Endodermal cell (in vitro differentiated cells): ENCODE measurements around the gene ROBO1. TPM values are rescaled to one million over a fixed set of nuclear protein-coding genes. Genes with fewer than 3 reads are reported as not detected.

Experiments used
- DNase-seq: peaks from one replicate; pipeline ENCODE4 v3.0.0-alpha.2; 2017
- H3K27ac ChIP-seq: 2 replicates; pipeline ENCODE4 v1.5.1; 2013; ENCODE audit warnings: mild to moderate bottlenecking, low read depth, low read length, moderate library complexity
- H3K27me3 ChIP-seq: 2 replicates; pipeline ENCODE4 v1.6.1; 2013; ENCODE audit warnings: mild to moderate bottlenecking, low read length, moderate library complexity; ENCODE audit not compliant: insufficient read depth, control insufficient read depth, poor library complexity, severe bottlenecking
- H3K36me3 ChIP-seq: 2 replicates; pipeline ENCODE4 v1.7.0; 2013; ENCODE audit warnings: mild to moderate bottlenecking, low read length, moderate library complexity; ENCODE audit not compliant: control insufficient read depth, insufficient read depth
- H3K4me1 ChIP-seq: one replicate; pipeline ENCODE4 v1.7.0; 2013; ENCODE audit warnings: low read length; ENCODE audit not compliant: control insufficient read depth, insufficient read depth
- H3K4me3 ChIP-seq: 2 replicates; pipeline ENCODE4 v1.5.1; 2013; ENCODE audit warnings: mild to moderate bottlenecking, low read length, moderate library complexity
- H3K9ac ChIP-seq: 2 replicates; pipeline ENCODE4 v1.6.1; 2013; ENCODE audit warnings: mild to moderate bottlenecking, low read length, moderate library complexity; ENCODE audit not compliant: poor library complexity, severe bottlenecking; ENCODE audit errors: extremely low read depth
- H3K9me3 ChIP-seq: 2 replicates; pipeline ENCODE4 v1.6.1; 2013; ENCODE audit warnings: mild to moderate bottlenecking, low read length, moderate library complexity; ENCODE audit not compliant: control insufficient read depth
- H3K27ac Mint-ChIP-seq: 2 replicates; pipeline ENCODE4 v1.8.0; 2020; ENCODE audit warnings: mixed read lengths
- H3K27me3 Mint-ChIP-seq: 2 replicates; pipeline ENCODE4 v1.8.0; 2021; ENCODE audit warnings: mild to moderate bottlenecking, mixed read lengths; ENCODE audit not compliant: insufficient read depth
- H3K36me3 Mint-ChIP-seq: 2 replicates; pipeline ENCODE4 v1.8.0; 2020; ENCODE audit warnings: low read depth, mixed read lengths
- H3K4me1 Mint-ChIP-seq: 2 replicates; pipeline ENCODE4 v1.8.0; 2020; ENCODE audit warnings: mixed read lengths
- H3K4me3 Mint-ChIP-seq: 2 replicates; pipeline ENCODE4 v1.8.0; 2020; ENCODE audit warnings: mild to moderate bottlenecking, moderate library complexity, mixed read lengths
- H3K9me3 Mint-ChIP-seq: 2 replicates; pipeline ENCODE4 v1.8.0; 2020; ENCODE audit warnings: mild to moderate bottlenecking, mixed read lengths
- WGBS, 2 experiments: methylation state at CpG; one replicate each; pipeline versions ENCODE4 v1.1.5 to v1.1.7; 2013; ENCODE audit warnings: missing lambda C conversion rate in 2 of 2, mixed read lengths in 1 of 2; ENCODE audit not compliant: insufficient coverage in 1 of 2, insufficient read length in 1 of 2; 5-methylcytosine and 5-hydroxymethylcytosine counted together
- total RNA-seq, 2 donors: library from RNA; stranded (reverse); fragmentation: NEBNext Ultra II Directional in 1 of 2; extraction: Animal tissue kit (Norgen Biotek cat#: 25700) in 1 of 2; gene quantifications; 2 replicates in 1 of 2; 3 replicates in 1 of 2; pipeline ENCODE4 v1.2.1, GENCODE V29; 2021
- TF ChIP-seq, protein P1 (sequence below): fragments of 200-600 bp; sonication (generic); conservative IDR thresholded peaks from 2 replicates; pipeline ENCODE4 v1.5.0; 2021; ENCODE audit warnings: antibody characterized with exemption, mild to moderate bottlenecking

ROBO1 gene
- total RNA-seq, 2 donors from 2014 or later = 74.8 to 75.9 TPM

DNA sequence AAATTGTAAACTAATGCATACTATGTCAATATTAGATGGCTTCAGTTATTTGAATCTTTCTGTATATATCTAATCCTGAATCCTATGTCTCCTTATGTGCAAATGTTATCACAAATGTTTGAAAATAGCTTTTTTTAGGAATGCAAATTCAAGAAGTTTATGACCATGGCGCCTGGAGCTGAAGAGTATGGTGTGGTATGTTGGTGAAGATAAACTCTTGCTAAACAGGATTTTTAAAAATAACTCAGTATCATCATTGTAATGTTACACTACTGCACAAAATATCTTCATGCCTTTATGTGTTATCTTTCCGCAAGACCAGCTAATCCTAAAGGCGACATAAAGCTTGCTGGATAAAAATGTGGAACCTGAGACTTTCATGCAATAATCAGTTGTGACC lies 382.6 kb downstream of the ROBO1 start:
- H3K36me3 ChIP-seq = no peaks in the 10 kb centered on the region
- WGBS, 2 experiments = 88 to 93% methylated on average over 2 to 3 of the region's 3 CpGs
- no peak overlapping the region for H3K27ac ChIP-seq
- TF ChIP-seq, protein P1, sequence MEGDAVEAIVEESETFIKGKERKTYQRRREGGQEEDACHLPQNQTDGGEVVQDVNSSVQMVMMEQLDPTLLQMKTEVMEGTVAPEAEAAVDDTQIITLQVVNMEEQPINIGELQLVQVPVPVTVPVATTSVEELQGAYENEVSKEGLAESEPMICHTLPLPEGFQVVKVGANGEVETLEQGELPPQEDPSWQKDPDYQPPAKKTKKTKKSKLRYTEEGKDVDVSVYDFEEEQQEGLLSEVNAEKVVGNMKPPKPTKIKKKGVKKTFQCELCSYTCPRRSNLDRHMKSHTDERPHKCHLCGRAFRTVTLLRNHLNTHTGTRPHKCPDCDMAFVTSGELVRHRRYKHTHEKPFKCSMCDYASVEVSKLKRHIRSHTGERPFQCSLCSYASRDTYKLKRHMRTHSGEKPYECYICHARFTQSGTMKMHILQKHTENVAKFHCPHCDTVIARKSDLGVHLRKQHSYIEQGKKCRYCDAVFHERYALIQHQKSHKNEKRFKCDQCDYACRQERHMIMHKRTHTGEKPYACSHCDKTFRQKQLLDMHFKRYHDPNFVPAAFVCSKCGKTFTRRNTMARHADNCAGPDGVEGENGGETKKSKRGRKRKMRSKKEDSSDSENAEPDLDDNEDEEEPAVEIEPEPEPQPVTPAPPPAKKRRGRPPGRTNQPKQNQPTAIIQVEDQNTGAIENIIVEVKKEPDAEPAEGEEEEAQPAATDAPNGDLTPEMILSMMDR = no peak
- no peaks in the 10 kb centered on the region for H3K9me3 Mint-ChIP-seq
- no peak overlapping the region for H3K27ac Mint-ChIP-seq
- no peak for DNase-seq
- no peak overlapping the region for H3K4me3 ChIP-seq
- H3K9me3 ChIP-seq = no peaks in the 10 kb centered on the region
- H3K27me3 ChIP-seq = no peaks in the 10 kb centered on the region
- no peaks in the 10 kb centered on the region for H3K4me1 Mint-ChIP-seq
- no peaks in the 10 kb centered on the region for H3K36me3 Mint-ChIP-seq
- no peak overlapping the region for H3K4me3 Mint-ChIP-seq
- no peak overlapping the region for H3K9ac ChIP-seq
- no peaks in the 10 kb centered on the region for H3K27me3 Mint-ChIP-seq
- no peaks in the 10 kb centered on the region for H3K4me1 ChIP-seq

GRCh38 chr3:79383402-79384012 lies 384.3 kb downstream of the ROBO1 start:
- no peaks in the 10 kb centered on the region for H3K4me1 Mint-ChIP-seq
- 24 to 74% methylated on average over 2 to 3 of the region's 3 CpGs for WGBS, 2 experiments
- no peaks in the 10 kb centered on the region for H3K9me3 ChIP-seq
- no peaks in the 10 kb centered on the region for H3K4me1 ChIP-seq
- H3K36me3 Mint-ChIP-seq = no peaks in the 10 kb centered on the region
- no peak overlapping the region for H3K27ac ChIP-seq
- H3K27ac Mint-ChIP-seq = no peak overlapping the region
- no peak overlapping the region for H3K9ac ChIP-seq
- H3K4me3 Mint-ChIP-seq = no peak overlapping the region
- H3K36me3 ChIP-seq = no peaks in the 10 kb centered on the region
- no peak for DNase-seq
- H3K27me3 Mint-ChIP-seq = no peaks in the 10 kb centered on the region
- TF ChIP-seq, protein P1 = no peak
- no peaks in the 10 kb centered on the region for H3K9me3 Mint-ChIP-seq
- no peaks in the 10 kb centered on the region for H3K27me3 ChIP-seq
- H3K4me3 ChIP-seq = no peak overlapping the region

GRCh38 chr3:79380581-79380980 lies 387.2 kb downstream of the ROBO1 start:
- 87 to 94% methylated on average over 2 to 4 of the region's 4 CpGs for WGBS, 2 experiments

More at GRCh38 chr3:79380581-79380980, 387.2 kb downstream of the ROBO1 start:
- Mint-ChIP-seq H3K4me1 (peaks cover 4% of the 10 kb centered on the region), H3K27ac (no peak overlapping the region), H3K9me3 (no peaks in the 10 kb centered on the region), H3K36me3 (no peaks in the 10 kb centered on the region), H3K4me3 (no peak overlapping the region), H3K27me3 (no peaks in the 10 kb centered on the region)
- TF ChIP-seq, protein P1 = no peak
- H3K4me1 ChIP-seq = no peaks in the 10 kb centered on the region
- H3K9me3 ChIP-seq = no peaks in the 10 kb centered on the region
- H3K27ac ChIP-seq = no peak overlapping the region
- H3K4me3 ChIP-seq = no peak overlapping the region
- H3K27me3 ChIP-seq = no peaks in the 10 kb centered on the region
- DNase-seq = no peak
- no peaks in the 10 kb centered on the region for H3K36me3 ChIP-seq
- H3K9ac ChIP-seq = no peak overlapping the region
